Measurements from ENCODE around the gene GLYR1. TPM values are rescaled to one million over a fixed set of nuclear protein-coding genes. Genes with fewer than 3 reads are reported as not detected.
A peak's percentile ranks its signal among the peaks of the same experiment; 100 is the strongest.

Gene GLYR1
- total and polyA plus RNA-seq, 2 experiments from 2014 or later: 46.5 to 56.9 TPM

DNA sequence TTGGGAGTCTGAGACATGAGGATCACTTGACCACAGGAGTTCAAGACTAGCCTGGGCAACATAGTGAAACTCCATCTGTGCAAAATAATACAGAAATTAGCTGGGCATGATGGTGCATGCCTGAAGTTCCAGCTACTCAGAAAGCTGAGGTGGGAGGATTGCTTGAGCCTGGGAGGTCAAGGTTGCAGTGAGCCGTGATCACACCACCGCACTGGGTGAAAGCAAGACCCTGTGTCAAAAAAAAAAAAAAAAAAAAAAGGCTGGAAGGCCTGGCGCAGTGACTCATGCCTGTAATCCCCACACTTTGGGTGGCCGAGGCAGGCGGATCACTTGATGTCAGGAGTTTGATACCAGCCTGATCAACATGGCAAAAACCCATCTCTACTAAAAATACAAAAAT is 8.3 kb upstream of the GLYR1 start:
- H3K9me3 ChIP-seq (ENCODE audit: low read depth): no peaks in the 10 kb centered on the region
- H3K79me2 ChIP-seq: peaks cover 74% of the 10 kb centered on the region
- peaks cover under 1% of the 10 kb centered on the region for H3K4me1 ChIP-seq (ENCODE audit: insufficient read depth)
- no peaks in the 10 kb centered on the region for H3K9me2 ChIP-seq (replicated peaks; ENCODE audit: insufficient read depth)
- H3K4me2 ChIP-seq: no peak overlapping the region
- no peak overlapping the region for H2AFZ ChIP-seq
- DNase-seq (ENCODE audit: low spot score): no peak
- H3K27me3 ChIP-seq: no peaks in the 10 kb centered on the region
- H3K36me3 ChIP-seq (replicated peaks; ENCODE audit: insufficient read depth, low read depth): no peaks in the 10 kb centered on the region
- peaks cover 26% of the 10 kb centered on the region for H4K20me1 ChIP-seq (ENCODE audit: insufficient read depth, poor library complexity, severe bottlenecking)
- no peak overlapping the region for H3K4me3 ChIP-seq
- no peak for TF ChIP-seq EZH2phosphoT487 (IDR thresholded peaks at IDR 0.05; ENCODE audit: low read depth, severe bottlenecking, unreplicated experiment)
- TF ChIP-seq EZH2 (IDR thresholded peaks at IDR 0.05; ENCODE audit: borderline replicate concordance): no peak
- TF ChIP-seq, protein P1, sequence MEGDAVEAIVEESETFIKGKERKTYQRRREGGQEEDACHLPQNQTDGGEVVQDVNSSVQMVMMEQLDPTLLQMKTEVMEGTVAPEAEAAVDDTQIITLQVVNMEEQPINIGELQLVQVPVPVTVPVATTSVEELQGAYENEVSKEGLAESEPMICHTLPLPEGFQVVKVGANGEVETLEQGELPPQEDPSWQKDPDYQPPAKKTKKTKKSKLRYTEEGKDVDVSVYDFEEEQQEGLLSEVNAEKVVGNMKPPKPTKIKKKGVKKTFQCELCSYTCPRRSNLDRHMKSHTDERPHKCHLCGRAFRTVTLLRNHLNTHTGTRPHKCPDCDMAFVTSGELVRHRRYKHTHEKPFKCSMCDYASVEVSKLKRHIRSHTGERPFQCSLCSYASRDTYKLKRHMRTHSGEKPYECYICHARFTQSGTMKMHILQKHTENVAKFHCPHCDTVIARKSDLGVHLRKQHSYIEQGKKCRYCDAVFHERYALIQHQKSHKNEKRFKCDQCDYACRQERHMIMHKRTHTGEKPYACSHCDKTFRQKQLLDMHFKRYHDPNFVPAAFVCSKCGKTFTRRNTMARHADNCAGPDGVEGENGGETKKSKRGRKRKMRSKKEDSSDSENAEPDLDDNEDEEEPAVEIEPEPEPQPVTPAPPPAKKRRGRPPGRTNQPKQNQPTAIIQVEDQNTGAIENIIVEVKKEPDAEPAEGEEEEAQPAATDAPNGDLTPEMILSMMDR (IDR thresholded peaks at IDR 0.05; ENCODE audit: poor library complexity): no peak
- WGBS (ENCODE audit: low lambda C conversion rate, missing lambda C conversion rate): 98% methylated on average over 5 of the region's 5 CpGs
- H3K27ac ChIP-seq: no peak overlapping the region

DNA sequence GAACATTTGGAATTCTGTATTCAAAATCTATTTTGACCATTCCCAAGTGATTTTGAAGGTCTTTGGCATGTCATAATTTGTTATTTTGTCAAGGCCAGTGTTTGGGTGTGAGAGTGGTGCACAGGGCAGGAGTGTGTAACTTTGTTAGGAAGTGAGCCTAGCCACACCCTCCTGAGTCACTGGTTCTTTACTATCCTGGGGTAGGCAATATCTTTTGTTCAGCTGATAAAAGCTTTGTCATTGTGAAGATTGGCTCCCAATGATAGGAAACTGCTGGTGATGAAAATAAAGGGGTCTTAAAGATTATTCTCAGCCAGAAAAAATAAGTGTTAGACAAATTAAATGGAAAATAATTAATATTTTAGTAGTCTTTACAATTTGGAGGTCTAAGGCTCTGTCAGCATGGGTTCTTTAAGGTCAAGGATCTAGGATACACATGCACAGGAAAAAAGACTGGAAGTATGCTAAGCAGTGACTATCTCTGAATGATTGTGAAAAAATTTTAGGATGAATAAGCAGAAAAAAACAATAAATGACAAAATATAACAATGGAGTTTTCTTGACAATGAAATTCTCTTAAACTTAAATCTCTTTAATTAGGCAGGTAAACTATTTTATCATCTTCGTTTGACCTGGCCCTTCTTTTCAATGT is 5.3 kb upstream of the GLYR1 start:
- H4K20me1 ChIP-seq (ENCODE audit: insufficient read depth, poor library complexity, severe bottlenecking): peaks cover 50% of the 10 kb centered on the region

DNA sequence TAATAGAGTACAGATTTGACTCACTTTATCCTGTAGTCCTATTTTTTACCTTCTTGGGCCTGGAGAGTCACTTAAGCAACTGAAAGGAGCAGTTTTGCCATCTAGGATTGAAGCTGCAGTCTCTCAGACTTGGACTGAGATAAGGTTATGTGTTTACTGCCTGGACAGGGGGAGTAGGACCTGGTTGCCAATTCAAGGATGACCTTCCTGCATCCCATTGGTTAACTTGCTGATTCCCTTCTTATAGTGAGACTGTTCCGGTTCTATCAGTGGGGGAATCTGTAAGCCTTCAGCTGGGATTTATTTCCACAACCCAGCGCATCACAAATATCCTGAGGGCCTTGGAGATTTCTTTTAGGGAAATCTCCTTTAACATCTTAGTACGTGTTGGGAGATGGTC is 3.1 kb upstream of the GLYR1 start:
- no peaks in the 10 kb centered on the region for H3K36me3 ChIP-seq (replicated peaks; ENCODE audit: insufficient read depth, low read depth)
- H3K79me2 ChIP-seq: peaks cover 91% of the 10 kb centered on the region
- H3K4me3 ChIP-seq: no peak overlapping the region
- TF ChIP-seq EZH2 (IDR thresholded peaks at IDR 0.05; ENCODE audit: borderline replicate concordance) (no peak), EZH2phosphoT487 (IDR thresholded peaks at IDR 0.05; ENCODE audit: low read depth, severe bottlenecking, unreplicated experiment) (no peak)
- TF ChIP-seq, protein P1 (IDR thresholded peaks at IDR 0.05; ENCODE audit: poor library complexity): no peak
- no peak overlapping the region for H2AFZ ChIP-seq
- H3K4me1 ChIP-seq (ENCODE audit: insufficient read depth): peaks cover 31% of the 10 kb centered on the region
- no peak for DNase-seq (ENCODE audit: low spot score)
- H3K9me2 ChIP-seq (replicated peaks; ENCODE audit: insufficient read depth): no peaks in the 10 kb centered on the region
- H3K4me2 ChIP-seq: peak overlapping the region; percentile 91
- 62% methylated on average over 3 of the region's 3 CpGs for WGBS (ENCODE audit: low lambda C conversion rate, missing lambda C conversion rate)
- peaks cover 54% of the 10 kb centered on the region for H4K20me1 ChIP-seq (ENCODE audit: insufficient read depth, poor library complexity, severe bottlenecking)
- H3K27me3 ChIP-seq: no peaks in the 10 kb centered on the region
- no peak overlapping the region for H3K27ac ChIP-seq
- no peaks in the 10 kb centered on the region for H3K9me3 ChIP-seq (ENCODE audit: low read depth)

More for the DNA sequence above, 5.3 kb upstream of the GLYR1 start:
- Histone ChIP-seq H3K36me3 (replicated peaks; ENCODE audit: insufficient read depth, low read depth) (no peaks in the 10 kb centered on the region), H2AFZ (no peak overlapping the region), H3K4me3 (no peak overlapping the region), H3K4me2 (no peak overlapping the region), H3K9me3 (ENCODE audit: low read depth) (no peaks in the 10 kb centered on the region), H3K4me1 (ENCODE audit: insufficient read depth) (peaks cover 20% of the 10 kb centered on the region), H3K27me3 (no peaks in the 10 kb centered on the region), H3K79me2 (peaks cover 92% of the 10 kb centered on the region), H3K27ac (no peak overlapping the region), H3K9me2 (replicated peaks; ENCODE audit: insufficient read depth) (no peaks in the 10 kb centered on the region)
- DNase-seq (ENCODE audit: low spot score): no peak
- WGBS (ENCODE audit: low lambda C conversion rate, missing lambda C conversion rate): 75% methylated on average over 1 of the region's 1 CpG
- TF ChIP-seq EZH2phosphoT487 (IDR thresholded peaks at IDR 0.05; ENCODE audit: low read depth, severe bottlenecking, unreplicated experiment): no peak
- TF ChIP-seq, protein P1 (IDR thresholded peaks at IDR 0.05; ENCODE audit: poor library complexity): no peak
